K562 (cell line): Measurements from ENCODE around the gene FABP3. TPM values are rescaled to one million over a fixed set of nuclear protein-coding genes. Genes with fewer than 3 reads are reported as not detected.

Experiments used
- ATAC-seq: fragments of 200-7000 bp; cut with Tn5 transposase; 3 replicates; pipeline ENCODE4 v1.9.1; 2020; ENCODE audit warnings: moderate library complexity
- BruUV-seq: library from RNA; stranded (reverse); fragments of 400-500 nt; replicated peaks from 2 replicates; lab custom pipeline; 2021; lab: Mats Ljungman, UMichigan
- CTCF ChIA-PET: fragments of 300-600 bp; formaldehyde crosslinking; extraction: SDS; loops from one replicate; lab custom pipeline; 2021; ENCODE audit warnings: low intra/inter-chr PET ratio; lab: Yijun Ruan, JAX
- POLR2A ChIA-PET: fragments of 300-600, 350-650 bp; sonication (Branson Sonifier 250); formaldehyde crosslinking; extraction: SDS; loops from one replicate; lab custom pipeline; 2021; ENCODE audit warnings: antibody characterized with exemption, inconsistent platforms; lab: Yijun Ruan, JAX
- DNase-seq, 4 experiments: peaks; one replicate each; pipeline versions ENCODE4 v3.0.0 to v3.0.0-alpha.2; 2011 to 2018; ENCODE audit warnings: low spot score in 3 of 4, mixed read lengths in 3 of 4; ENCODE audit errors: extremely low read depth in 1 of 4
- FAIRE-seq: peaks from 2 replicates; lab custom pipeline; 2011; peaks lifted over from hg19 to GRCh38; lab: Jason Lieb, UNC
- H2AFZ ChIP-seq: 2 replicates; pipeline ENCODE4 v1.6.0; 2011; ENCODE audit warnings: low read depth, low read length, control low read depth, inconsistent platforms
- H3K27ac ChIP-seq: fragments of 200-600 bp; 3 replicates; pipeline ENCODE4 v1.8.0; 2011; ENCODE audit warnings: low read depth, mild to moderate bottlenecking, control low read depth, inconsistent platforms, low read length, moderate library complexity, mixed read lengths; ENCODE audit errors: extremely low read depth
- H3K27me3 ChIP-seq, 2 experiments: fragments of 300-600 bp in 1 of 2; 2 replicates in 1 of 2; 3 replicates in 1 of 2; pipeline versions ENCODE4 v1.6.0 to v1.8.0; 2011; ENCODE audit warnings: inconsistent platforms in 2 of 2, low read length in 2 of 2, mild to moderate bottlenecking in 1 of 2, mixed read lengths in 1 of 2, moderate library complexity in 1 of 2; ENCODE audit not compliant: control insufficient read depth in 2 of 2, insufficient read depth in 2 of 2
- H3K36me3 ChIP-seq: fragments of 300-600 bp; 3 replicates; pipeline ENCODE4 v1.8.0; 2011; ENCODE audit warnings: mild to moderate bottlenecking, low read length, inconsistent platforms; ENCODE audit not compliant: control insufficient read depth, insufficient read depth
- H3K4me1 ChIP-seq, 2 experiments: fragments of 200-600 bp in 1 of 2; replicated peaks in 1 of 2; 2 replicates in 1 of 2; 3 replicates in 1 of 2; pipeline versions ENCODE4 v1.5.1 to v1.8.0; 2011; ENCODE audit warnings: inconsistent platforms in 2 of 2, low read length in 2 of 2, mild to moderate bottlenecking in 1 of 2, mixed read lengths in 1 of 2, moderate library complexity in 1 of 2; ENCODE audit not compliant: control insufficient read depth in 2 of 2, insufficient read depth in 2 of 2
- H3K4me2 ChIP-seq: 2 replicates; pipeline ENCODE4 v1.6.1; 2011; ENCODE audit warnings: low read length, control low read depth, inconsistent platforms, mixed read lengths; ENCODE audit not compliant: insufficient read depth
- H3K4me3 ChIP-seq: fragments of 200-600 bp; sonication (generic), shearing (Covaris generic); 2 replicates; pipeline ENCODE4 v1.5.1; 2016; ENCODE audit warnings: control low read depth, inconsistent platforms
- H3K79me2 ChIP-seq: fragments of 200-600 bp; 3 replicates; pipeline ENCODE4 v1.8.0; 2011; ENCODE audit warnings: low read length, inconsistent platforms; ENCODE audit not compliant: control insufficient read depth, insufficient read depth
- H3K9ac ChIP-seq, 2 experiments: 2 replicates each; pipeline versions ENCODE4 v1.6.0 to v1.6.1; 2011; ENCODE audit warnings: low read depth in 2 of 2, low read length in 2 of 2, control low read depth in 1 of 2, inconsistent platforms in 1 of 2, mild to moderate bottlenecking in 1 of 2, mixed read lengths in 1 of 2; ENCODE audit not compliant: insufficient read depth in 1 of 2
- H3K9me1 ChIP-seq: one replicate; pipeline ENCODE4 v1.6.0; 2011; ENCODE audit warnings: inconsistent platforms, mild to moderate bottlenecking, low read length, moderate library complexity; ENCODE audit not compliant: control insufficient read depth, insufficient read depth
- H3K9me3 ChIP-seq: replicated peaks from 2 replicates; pipeline ENCODE4 v1.5.1; 2011; ENCODE audit warnings: low read depth, low read length, inconsistent platforms; ENCODE audit not compliant: control insufficient read depth, insufficient read depth
- H4K20me1 ChIP-seq: replicated peaks from 2 replicates; pipeline ENCODE4 v1.6.1; 2011; ENCODE audit warnings: low read length, inconsistent platforms, mixed read lengths; ENCODE audit not compliant: control insufficient read depth, insufficient read depth
- CBFA2T3 ChIP-seq: fragments of 450-650 bp; IDR thresholded peaks from 2 replicates; pipeline ENCODE4 v1.6.1; 2017
- CBFB ChIP-seq: sonication (generic); formaldehyde crosslinking; IDR thresholded peaks from 2 replicates; pipeline ENCODE4 v1.4.0; 2020; ENCODE audit warnings: mild to moderate bottlenecking, missing genetic modification reagents
- CBX1 ChIP-seq: sonication (generic); IDR thresholded peaks from 2 replicates; pipeline ENCODE4 v1.6.1; 2016; ENCODE audit warnings: antibody characterized with exemption, low read depth, mild to moderate bottlenecking
- CREB3L1 ChIP-seq: fragments of 450-650 bp; IDR thresholded peaks from 2 replicates; pipeline ENCODE4 v1.6.1; 2014; ENCODE audit warnings: low read depth, mild to moderate bottlenecking, moderate library complexity, borderline replicate concordance
- SRSF7 ChIP-seq: fragments of 200-400 bp; formaldehyde crosslinking; optimal IDR thresholded peaks from 2 replicates; pipeline ENCODE3; 2017; ENCODE audit warnings: mild to moderate bottlenecking, low read depth, low read length
- STAT6 ChIP-seq: sonication (generic); formaldehyde crosslinking; IDR thresholded peaks from 2 replicates; pipeline ENCODE4 v1.8.1; 2023; ENCODE audit warnings: mild to moderate bottlenecking, missing genetic modification reagents
- ZBTB12 ChIP-seq: fragments of 250-450 bp; sonication (Bioruptor Pico); IDR thresholded peaks from 2 replicates; pipeline ENCODE4 v1.4.0; 2020
- ZFP91 ChIP-seq: sonication (generic); formaldehyde crosslinking; IDR thresholded peaks from 2 replicates; pipeline ENCODE4 v1.8.0; 2022; ENCODE audit warnings: mild to moderate bottlenecking, missing genetic modification reagents
- ZNF134 ChIP-seq: fragments of 250-450 bp; sonication (Bioruptor Pico); conservative IDR thresholded peaks from 2 replicates; pipeline ENCODE4 v1.4.0; 2020
- ZNF212 ChIP-seq: fragments of 450-650 bp; formaldehyde crosslinking; IDR thresholded peaks from 2 replicates; pipeline ENCODE4 v1.4.0; 2020; ENCODE audit warnings: mild to moderate bottlenecking
- ZNF24 ChIP-seq: fragments of 450-650 bp; IDR thresholded peaks from 2 replicates; pipeline ENCODE4 v1.6.1; 2016
- ZNF316 ChIP-seq: fragments of 450-650 bp; IDR thresholded peaks from 2 replicates; pipeline ENCODE4 v1.6.1; 2016
- ZNF655 ChIP-seq: fragments of 250-450 bp; sonication (Bioruptor Pico); IDR thresholded peaks from 2 replicates; pipeline ENCODE4 v1.5.0; 2021
- WGBS: fragments of 100-300 bp; shearing (Covaris generic); methylation state at CpG from one replicate; pipeline ENCODE4 v1.1.6; 2016; ENCODE audit warnings: low coverage, mixed read lengths; ENCODE audit not compliant: insufficient coverage; ENCODE audit errors: missing lambda C conversion rate; 5-methylcytosine and 5-hydroxymethylcytosine counted together
- in situ Hi-C: fragments of 300-500 bp; cut with MboI; formaldehyde crosslinking; loops from 4 replicates; pipeline ENCODE4 v1.15.0; 2018; ENCODE audit warnings: inconsistent platforms, mixed read lengths
- intact Hi-C: fragments of 100-400 bp; cut with micrococcal nuclease; formaldehyde crosslinking; loops from 2 replicates; pipeline ENCODE4 v1.14.2; 2022
- polyA plus RNA-seq, 8 experiments: library from polyadenylated mRNA; depleted of rRNA in 4 of 8; stranded (reverse) in 5 of 8; unstranded in 3 of 8; fragments of >200 nt; fragmentation: Nextera tagmentation in 2 of 8; fragmentation: Illumina TruSeq in 1 of 8; extraction: Ambion mirVana in 2 of 8; extraction: Trizol in 1 of 8; gene quantifications; 2 replicates each; pipeline versions ENCODE4 v1.2.1 to v1.2.3, GENCODE V29; 2011 to 2014; ENCODE audit warnings: inconsistent platforms in 1 of 8, missing spikeins in 1 of 8
- total RNA-seq, 7 experiments: library from RNA; depleted of rRNA in 6 of 7; stranded (reverse); fragments of >200 nt in 6 of 7; fragmentation: Illumina TruSeq in 2 of 7; extraction: Trizol in 2 of 7; gene quantifications; 2 replicates each; pipeline versions ENCODE4 v1.2.1 to v1.2.3, GENCODE V29; 2011 to 2021; ENCODE audit warnings: low replicate concordance in 1 of 7
- TF ChIP-seq, protein P1 (sequence below): sonication (generic); formaldehyde crosslinking; IDR thresholded peaks from 2 replicates; pipeline ENCODE4 v1.8.1; 2023; ENCODE audit warnings: mild to moderate bottlenecking, missing genetic modification reagents, moderate library complexity

FABP3 gene
- total and polyA plus RNA-seq, 9 of the 15 experiments (the other 6 are each of a cell fraction or from before 2014, with no cell fraction given) = 0.22 TPM; not detected in 8

DNA sequence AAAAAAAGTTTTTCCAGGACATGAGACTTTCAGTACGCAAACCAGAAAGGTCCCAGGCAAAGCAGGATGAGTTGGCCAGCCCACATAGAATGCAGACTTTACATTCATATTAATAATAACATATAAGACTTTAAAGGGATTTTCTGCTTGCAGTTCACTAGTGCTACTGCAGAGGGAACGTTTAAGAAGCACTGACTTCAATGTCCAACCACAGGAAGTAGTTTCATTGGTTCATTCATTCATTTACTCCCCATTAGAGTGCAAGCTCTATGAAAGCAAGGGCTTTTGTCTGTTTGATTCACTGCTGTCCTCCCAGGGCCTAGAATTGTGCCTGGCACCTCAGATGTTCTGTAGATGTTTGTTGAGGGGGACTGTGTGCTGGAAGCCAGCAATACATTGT, 28.4 kb upstream of the FABP3 start:
- DNase-seq = no peak
- in situ Hi-C loops (no loop called here), intact Hi-C loops (no loop called here)
- BruUV-seq = no TSS peak
- WGBS = 11% methylated on average over 2 of the region's 2 CpGs
- Histone ChIP-seq H3K4me1 (no peaks in the 10 kb centered on the region), H3K4me3 (no peak overlapping the region), H3K27ac (no peak overlapping the region), H3K79me2 (no peaks in the 10 kb centered on the region), H3K9me1 (no peaks in the 10 kb centered on the region), H2AFZ (no peak overlapping the region), H3K27me3 (peaks cover 0 to 5% of the 10 kb centered on the region in 2 experiments; a peak in 3 of 5 replicates), H3K36me3 (no peaks in the 10 kb centered on the region), H3K9ac (no peak overlapping the region), H3K9me3 (no peaks in the 10 kb centered on the region; the same call in 1 of the 2 replicates), H3K4me2 (no peak overlapping the region), H4K20me1 (0 out of 2 replicates have a peak, but pooled peaks cover 6% of the 10 kb centered on the region)
- POLR2A ChIA-PET = no interaction called here
- peak; percentile 38; the same call in 1 of the 3 replicates for ATAC-seq
- CTCF ChIA-PET = no interaction called here
- FAIRE-seq = no peak
- TF ChIP-seq CBX1 (no peak), ZBTB12 (CRISPR knock-in tag) (no peak), ZNF655 (CRISPR knock-in tag) (no peak), ZNF316 (peak; percentile 61), CBFB (no peak), ZNF212 (CRISPR knock-in tag) (no peak), ZNF134 (no peak), CBFA2T3 (no peak), STAT6 (CRISPR knock-in tag) (no peak), CREB3L1 (no peak), ZNF24 (peak; percentile 92), ZFP91 (CRISPR knock-in tag) (no peak), SRSF7 (no peak)
- TF ChIP-seq, protein P1, sequence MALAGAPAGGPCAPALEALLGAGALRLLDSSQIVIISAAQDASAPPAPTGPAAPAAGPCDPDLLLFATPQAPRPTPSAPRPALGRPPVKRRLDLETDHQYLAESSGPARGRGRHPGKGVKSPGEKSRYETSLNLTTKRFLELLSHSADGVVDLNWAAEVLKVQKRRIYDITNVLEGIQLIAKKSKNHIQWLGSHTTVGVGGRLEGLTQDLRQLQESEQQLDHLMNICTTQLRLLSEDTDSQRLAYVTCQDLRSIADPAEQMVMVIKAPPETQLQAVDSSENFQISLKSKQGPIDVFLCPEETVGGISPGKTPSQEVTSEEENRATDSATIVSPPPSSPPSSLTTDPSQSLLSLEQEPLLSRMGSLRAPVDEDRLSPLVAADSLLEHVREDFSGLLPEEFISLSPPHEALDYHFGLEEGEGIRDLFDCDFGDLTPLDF = no peak
